ENCODE results near the gene TSC22D1.

DNA sequence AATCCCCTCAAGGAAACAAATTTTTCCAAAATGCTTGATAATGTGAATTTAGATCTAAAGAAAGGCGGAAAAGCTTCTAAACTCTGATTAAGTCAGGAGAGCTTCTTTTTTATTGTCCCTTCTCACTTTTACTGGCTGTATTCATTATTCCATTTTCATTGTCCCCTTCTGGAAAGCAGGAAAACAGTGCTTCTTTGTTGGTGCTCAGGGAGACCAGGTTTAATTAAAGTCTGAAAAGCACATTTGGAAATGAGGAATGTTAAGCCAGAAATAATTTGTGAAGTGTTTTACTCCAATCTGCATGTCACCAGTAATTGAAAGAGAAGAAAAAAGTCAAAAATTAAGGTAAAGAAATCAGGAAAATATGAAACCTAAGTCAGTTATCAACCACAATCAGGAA lies 43.5 kb upstream of the TSC22D1 start:
- TF ChIP-seq, protein P1, sequence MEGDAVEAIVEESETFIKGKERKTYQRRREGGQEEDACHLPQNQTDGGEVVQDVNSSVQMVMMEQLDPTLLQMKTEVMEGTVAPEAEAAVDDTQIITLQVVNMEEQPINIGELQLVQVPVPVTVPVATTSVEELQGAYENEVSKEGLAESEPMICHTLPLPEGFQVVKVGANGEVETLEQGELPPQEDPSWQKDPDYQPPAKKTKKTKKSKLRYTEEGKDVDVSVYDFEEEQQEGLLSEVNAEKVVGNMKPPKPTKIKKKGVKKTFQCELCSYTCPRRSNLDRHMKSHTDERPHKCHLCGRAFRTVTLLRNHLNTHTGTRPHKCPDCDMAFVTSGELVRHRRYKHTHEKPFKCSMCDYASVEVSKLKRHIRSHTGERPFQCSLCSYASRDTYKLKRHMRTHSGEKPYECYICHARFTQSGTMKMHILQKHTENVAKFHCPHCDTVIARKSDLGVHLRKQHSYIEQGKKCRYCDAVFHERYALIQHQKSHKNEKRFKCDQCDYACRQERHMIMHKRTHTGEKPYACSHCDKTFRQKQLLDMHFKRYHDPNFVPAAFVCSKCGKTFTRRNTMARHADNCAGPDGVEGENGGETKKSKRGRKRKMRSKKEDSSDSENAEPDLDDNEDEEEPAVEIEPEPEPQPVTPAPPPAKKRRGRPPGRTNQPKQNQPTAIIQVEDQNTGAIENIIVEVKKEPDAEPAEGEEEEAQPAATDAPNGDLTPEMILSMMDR (IDR thresholded peaks at IDR 0.05; ENCODE audit: low read depth, low read length, missing input control): no peak
- TF ChIP-seq MAX (IDR thresholded peaks at IDR 0.05) (no peak), SP1 (IDR thresholded peaks at IDR 0.05) (no peak), ZBTB33 (IDR thresholded peaks at IDR 0.05) (no peak), RAD21 (IDR thresholded peaks at IDR 0.05) (no peak), ATF3 (IDR thresholded peaks at IDR 0.05) (no peak), REST (IDR thresholded peaks at IDR 0.05) (no peak), YY1 (IDR thresholded peaks at IDR 0.05) (no peak), EGR1 (IDR thresholded peaks at IDR 0.05; ENCODE audit: low read depth in 2 of 2) (no peak), TAF1 (conservative IDR thresholded peaks at IDR 0.05) (no peak), HNF4G (IDR thresholded peaks at IDR 0.05) (no peak), RXRA (IDR thresholded peaks at IDR 0.05) (no peak), JUND (IDR thresholded peaks at IDR 0.05) (no peak), FOXA1 (IDR thresholded peaks at IDR 0.05) (no peak)
